Measurements from ENCODE around the gene CSNK1G3. TPM values are rescaled to one million over a fixed set of nuclear protein-coding genes. Genes with fewer than 3 reads are reported as not detected.
A peak's percentile ranks its signal among the peaks of the same experiment; 100 is the strongest.

CSNK1G3 gene
- total and polyA plus RNA-seq, 10 donors: 9.0 to 81.9 (median 51.6) TPM

DNA sequence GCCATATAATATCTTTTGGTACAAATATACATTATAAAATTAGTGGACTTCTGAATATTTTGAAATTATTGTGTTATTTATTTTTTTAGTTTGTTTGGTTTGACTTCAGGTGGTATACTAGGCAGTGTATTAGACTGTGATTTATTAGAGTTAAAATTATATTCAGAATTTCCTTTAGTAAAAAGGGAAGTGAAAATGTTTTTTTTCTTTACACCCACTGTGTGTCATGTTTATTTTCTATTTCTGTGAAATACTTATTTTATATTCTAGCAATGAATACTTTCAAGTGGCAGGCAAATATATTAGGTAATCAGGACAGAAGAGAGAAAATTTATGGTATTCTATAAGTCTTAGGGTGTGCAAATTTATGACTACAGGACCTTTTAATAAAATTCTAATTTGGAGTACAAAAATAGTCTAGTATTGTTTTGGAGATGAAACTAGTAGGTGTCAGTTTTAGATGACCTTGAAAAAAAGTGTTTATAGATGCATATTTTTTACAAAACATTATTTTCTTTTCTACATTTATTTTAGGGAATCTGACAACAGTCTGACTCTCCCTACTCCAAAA, 8.8 kb downstream of the CSNK1G3 start:
- DNase-seq: no peak

DNA sequence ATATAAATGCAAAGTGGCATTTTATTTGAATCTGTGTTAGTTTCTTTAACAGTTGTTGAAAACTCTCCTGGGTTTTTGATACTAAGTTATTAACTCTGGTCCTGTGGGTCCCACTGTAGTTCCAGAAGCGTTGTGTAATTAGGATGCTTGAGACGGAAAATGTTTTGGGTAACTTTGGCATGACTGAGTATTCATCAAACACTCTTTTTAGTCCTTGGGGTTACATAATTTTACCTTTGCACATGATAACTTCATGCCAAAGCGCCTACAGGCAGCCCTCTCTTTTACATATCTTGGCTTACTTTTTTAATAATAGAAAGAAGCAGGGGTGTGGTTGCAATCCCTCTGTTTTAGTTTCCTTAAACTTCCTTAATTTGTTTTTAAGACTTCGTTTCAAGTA, 12.2 kb downstream of the CSNK1G3 start:
- Histone ChIP-seq H3K27ac (no peak overlapping the region), H3K4me3 (no peak overlapping the region), H3K4me1 (peaks cover 0 to 94% (median 50%) of the 10 kb centered on the region in 6 donors), H3K9me3 (no peaks in the 10 kb centered on the region), H3K27me3 (replicated peaks in 1 of 7) (no peaks in the 10 kb centered on the region), H3K36me3 (no peaks in the 10 kb centered on the region)
- TF ChIP-seq, protein P1, sequence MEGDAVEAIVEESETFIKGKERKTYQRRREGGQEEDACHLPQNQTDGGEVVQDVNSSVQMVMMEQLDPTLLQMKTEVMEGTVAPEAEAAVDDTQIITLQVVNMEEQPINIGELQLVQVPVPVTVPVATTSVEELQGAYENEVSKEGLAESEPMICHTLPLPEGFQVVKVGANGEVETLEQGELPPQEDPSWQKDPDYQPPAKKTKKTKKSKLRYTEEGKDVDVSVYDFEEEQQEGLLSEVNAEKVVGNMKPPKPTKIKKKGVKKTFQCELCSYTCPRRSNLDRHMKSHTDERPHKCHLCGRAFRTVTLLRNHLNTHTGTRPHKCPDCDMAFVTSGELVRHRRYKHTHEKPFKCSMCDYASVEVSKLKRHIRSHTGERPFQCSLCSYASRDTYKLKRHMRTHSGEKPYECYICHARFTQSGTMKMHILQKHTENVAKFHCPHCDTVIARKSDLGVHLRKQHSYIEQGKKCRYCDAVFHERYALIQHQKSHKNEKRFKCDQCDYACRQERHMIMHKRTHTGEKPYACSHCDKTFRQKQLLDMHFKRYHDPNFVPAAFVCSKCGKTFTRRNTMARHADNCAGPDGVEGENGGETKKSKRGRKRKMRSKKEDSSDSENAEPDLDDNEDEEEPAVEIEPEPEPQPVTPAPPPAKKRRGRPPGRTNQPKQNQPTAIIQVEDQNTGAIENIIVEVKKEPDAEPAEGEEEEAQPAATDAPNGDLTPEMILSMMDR (IDR thresholded peaks at IDR 0.05 in 8 of 11, conservative IDR thresholded peaks at IDR 0.05 in 3 of 11): no peak
- TF ChIP-seq POLR2AphosphoS5 (IDR thresholded peaks at IDR 0.05): no peak
- no peak for TF ChIP-seq POLR2A (IDR thresholded peaks at IDR 0.05)
- intact Hi-C loops (cut with DNase I; ENCODE audit: low total_unique reads): loop anchor here (10.0 kb wide), 1 partner anchor 71 kb away; no protein-coding TSS in a partner anchor
- 58 to 73% (median 66%) methylated on average over 4 of the region's 4 CpGs for WGBS, 5 donors
- no peak for DNase-seq

More for the DNA sequence above, 8.8 kb downstream of the CSNK1G3 start:
- Histone ChIP-seq H3K36me3 (no peaks in the 10 kb centered on the region), H3K27ac (peak overlapping the region in 4 of 8 donors; percentile 0 to 16 (median 2)), H3K4me1 (peaks cover 5 to 99% (median 59%) of the 10 kb centered on the region in 6 donors), H3K9me3 (no peaks in the 10 kb centered on the region), H3K27me3 (replicated peaks in 1 of 7) (no peaks in the 10 kb centered on the region), H3K4me3 (no peak overlapping the region)
- intact Hi-C loops (cut with DNase I; ENCODE audit: low total_unique reads): loop anchor here (10.0 kb wide), 1 partner anchor 74 kb away; no protein-coding TSS in a partner anchor
- TF ChIP-seq POLR2AphosphoS5 (IDR thresholded peaks at IDR 0.05) (no peak), POLR2A (IDR thresholded peaks at IDR 0.05) (no peak)
- TF ChIP-seq, protein P1 (IDR thresholded peaks at IDR 0.05 in 8 of 11, conservative IDR thresholded peaks at IDR 0.05 in 3 of 11): no peak

DNA sequence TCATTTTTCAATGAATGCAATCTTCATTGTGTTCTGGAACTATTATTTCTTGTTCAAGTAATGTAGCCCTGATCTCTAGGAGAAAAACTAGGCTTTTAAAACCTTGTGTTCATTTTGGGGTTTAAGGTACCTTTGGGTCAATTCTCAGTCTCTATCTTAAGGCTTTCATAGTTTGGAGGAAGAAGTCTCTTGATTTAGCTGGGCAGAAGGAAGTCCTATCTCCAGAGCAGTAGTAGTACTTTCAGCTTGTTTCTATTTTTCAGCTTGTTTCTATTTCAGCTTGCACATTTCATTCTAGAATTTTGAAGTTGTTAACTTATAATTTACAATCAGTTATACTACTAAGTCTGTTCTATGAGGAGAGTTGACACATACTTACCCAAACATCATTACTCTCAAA, 15.2 kb downstream of the CSNK1G3 start:
- no peak overlapping the region for H3K27ac ChIP-seq
- no peaks in the 10 kb centered on the region for H3K27me3 ChIP-seq (replicated peaks in 1 of 7)
- no peaks in the 10 kb centered on the region for H3K9me3 ChIP-seq
- no peaks in the 10 kb centered on the region for H3K36me3 ChIP-seq
- no peak overlapping the region for H3K4me3 ChIP-seq
- no peak for DNase-seq
- H3K4me1 ChIP-seq: peaks cover 0 to 93% (median 37%) of the 10 kb centered on the region in 6 donors
- TF ChIP-seq, protein P1 (IDR thresholded peaks at IDR 0.05 in 8 of 11, conservative IDR thresholded peaks at IDR 0.05 in 3 of 11): no peak
- TF ChIP-seq POLR2A (IDR thresholded peaks at IDR 0.05) (no peak), POLR2AphosphoS5 (IDR thresholded peaks at IDR 0.05) (no peak)
- intact Hi-C loops (cut with DNase I; ENCODE audit: low total_unique reads): loop anchor here (10.0 kb wide), 1 partner anchor 68 kb away; no protein-coding TSS in a partner anchor

DNA sequence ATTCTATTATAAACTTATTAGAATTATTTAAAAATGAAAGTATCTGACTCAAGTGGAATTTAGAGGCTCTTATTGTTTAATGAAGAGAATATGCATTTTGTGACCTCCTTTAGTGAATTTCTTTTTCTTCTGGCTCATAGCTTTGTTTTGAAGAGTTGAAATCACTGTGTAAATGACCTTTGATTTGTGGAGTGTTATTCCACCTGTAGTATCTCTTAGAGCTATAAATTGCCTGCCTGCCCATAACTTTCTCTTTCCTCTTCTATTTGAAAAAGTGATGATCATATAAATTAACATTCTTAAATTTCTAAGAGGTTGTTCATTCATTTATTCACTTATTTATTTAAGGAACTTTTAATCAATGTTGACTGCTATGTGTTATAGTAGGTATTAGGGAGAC, 16.1 kb downstream of the CSNK1G3 start:
- no peak overlapping the region for H3K27ac ChIP-seq
- no peaks in the 10 kb centered on the region for H3K27me3 ChIP-seq (replicated peaks in 1 of 7)
- no peaks in the 10 kb centered on the region for H3K9me3 ChIP-seq
- H3K36me3 ChIP-seq: no peaks in the 10 kb centered on the region
- TF ChIP-seq, protein P1 (IDR thresholded peaks at IDR 0.05 in 8 of 11, conservative IDR thresholded peaks at IDR 0.05 in 3 of 11): no peak
- TF ChIP-seq POLR2A (IDR thresholded peaks at IDR 0.05) (no peak), POLR2AphosphoS5 (IDR thresholded peaks at IDR 0.05) (no peak)
- H3K4me1 ChIP-seq: peaks cover 0 to 93% (median 39%) of the 10 kb centered on the region in 6 donors
- DNase-seq: no peak
- H3K4me3 ChIP-seq: no peak overlapping the region
- intact Hi-C loops (cut with DNase I; ENCODE audit: low total_unique reads): loop anchor here (10.0 kb wide), 1 partner anchor 67 kb away; no protein-coding TSS in a partner anchor

All from spleen (tissue), 11 donors.